GM11168 (cell line): Measurements from ENCODE around the gene IGIP.
"Not testable (repeated sequence)": the region's sequence is repeated elsewhere in the genome, so short reads cannot be mapped to it uniquely, and the experiment has no call there.

Source experiments
- in situ Hi-C: fragments of 300-500 bp; cut with MboI; formaldehyde crosslinking; loops from one replicate; pipeline ENCODE4 v1.12.0; 2022; ENCODE audit warnings: low sequenced_read_pairs; ENCODE audit not compliant: unreplicated experiment

The IGIP gene

GRCh38 chr5:140135127-140135526, 9.4 kb downstream of the IGIP start:
- in situ Hi-C loops, result no loop called here

GRCh38 chr5:140136624-140137023, 10.9 kb downstream of the IGIP start:
- in situ Hi-C loops, result no loop called here

- in situ Hi-C loops, result loop anchor here (5.0 kb wide), 1 partner anchor 58 kb away; no protein-coding TSS in a partner anchor
These were observed 14.7 kb downstream of the IGIP start for GRCh38 chr5:140140435-140140834.

GRCh38 chr5:140141241-140141640, 15.5 kb downstream of the IGIP start:
- in situ Hi-C loops, result loop anchor here (5.0 kb wide), 1 partner anchor 59 kb away; no protein-coding TSS in a partner anchor

GRCh38 chr5:140142246-140142645, 16.5 kb downstream of the IGIP start:
- in situ Hi-C loops, result loop anchor here (5.0 kb wide), 1 partner anchor 60 kb away; no protein-coding TSS in a partner anchor

- in situ Hi-C loops, result loop anchor here (5.0 kb wide), 1 partner anchor 61 kb away; no protein-coding TSS in a partner anchor
These were observed 17.1 kb downstream of the IGIP start for GRCh38 chr5:140142856-140143255.

GRCh38 chr5:140143521-140144258, 18.0 kb downstream of the IGIP start:
- in situ Hi-C loops, result loop anchor here (5.0 kb wide), 1 partner anchor 61 kb away; no protein-coding TSS in a partner anchor

- in situ Hi-C loops, result no loop called here
These were observed 19.5 kb downstream of the IGIP start for GRCh38 chr5:140145256-140145655.

- in situ Hi-C loops, result no loop called here
These were observed 20.2 kb downstream of the IGIP start for GRCh38 chr5:140145818-140146522.

- in situ Hi-C loops, result no loop called here
These were observed 20.7 kb downstream of the IGIP start for GRCh38 chr5:140146523-140146842.

- in situ Hi-C loops, result no loop called here
These were observed 21.7 kb downstream of the IGIP start for GRCh38 chr5:140147460-140147859.

GRCh38 chr5:140148508-140148907, 22.8 kb downstream of the IGIP start:
- in situ Hi-C loops, result no loop called here

GRCh38 chr5:140150201-140150600, 24.5 kb downstream of the IGIP start:
- in situ Hi-C loops, result no loop called here

GRCh38 chr5:140151144-140152021, 25.6 kb downstream of the IGIP start:
- in situ Hi-C loops, result no loop called here

- in situ Hi-C loops, result no loop called here
These were observed 26.6 kb downstream of the IGIP start for GRCh38 chr5:140152022-140152999.

GRCh38 chr5:140153255-140153654, 27.5 kb downstream of the IGIP start:
- in situ Hi-C loops, result no loop called here

GRCh38 chr5:140153905-140154304, 28.2 kb downstream of the IGIP start:
- in situ Hi-C loops, result no loop called here

- in situ Hi-C loops, result not testable (repeated sequence)
These were observed 29.1 kb downstream of the IGIP start for GRCh38 chr5:140154710-140155381.
